HepG2 (cell line): ENCODE results near the gene SMOC1. TPM values are rescaled to one million over a fixed set of nuclear protein-coding genes. Genes with fewer than 3 reads are reported as not detected.

ENCODE experiments used
- CEBPZ ChIP-seq: IDR thresholded peaks from 2 replicates; pipeline ENCODE4 v1.6.1; 2012; ENCODE audit warnings: low read length, improper control_type of control experiment
- FOXJ3 ChIP-seq: sonication (generic); formaldehyde crosslinking; IDR thresholded peaks from 2 replicates; pipeline ENCODE4 v1.4.0; 2020; ENCODE audit warnings: missing genetic modification reagents, mild to moderate bottlenecking, borderline replicate concordance
- FOXK2 ChIP-seq: fragments of 450-650 bp; IDR thresholded peaks from 2 replicates; pipeline ENCODE4 v1.6.1; 2016
- GLMP ChIP-seq: sonication (generic); formaldehyde crosslinking; IDR thresholded peaks from 2 replicates; pipeline ENCODE4 v1.9.0; 2021; ENCODE audit warnings: missing genetic modification reagents, mild to moderate bottlenecking, borderline replicate concordance
- MXD4 ChIP-seq: IDR thresholded peaks from 2 replicates; pipeline ENCODE4 v1.6.1; 2016; ENCODE audit warnings: mild to moderate bottlenecking, missing biosample characterization, missing genetic modification reagents
- POGZ ChIP-seq: sonication (generic); formaldehyde crosslinking; IDR thresholded peaks from 2 replicates; pipeline ENCODE4 v1.4.0; 2020; ENCODE audit warnings: mild to moderate bottlenecking, missing genetic modification reagents
- RNF2 ChIP-seq: fragments of 450-650 bp; conservative IDR thresholded peaks from 2 replicates; pipeline ENCODE4 v1.6.1; 2016; ENCODE audit warnings: low read depth
- U2AF2 ChIP-seq: fragments of 200-400 bp; formaldehyde crosslinking; IDR thresholded peaks from 2 replicates; pipeline ENCODE4 v1.6.1; 2017; ENCODE audit warnings: low read depth, mild to moderate bottlenecking, low read length
- ZFP36L2 ChIP-seq: sonication (generic); formaldehyde crosslinking; IDR thresholded peaks from 2 replicates; pipeline ENCODE4 v1.4.0; 2020; ENCODE audit warnings: missing genetic modification reagents
- ZNF687 ChIP-seq: sonication (generic); formaldehyde crosslinking; IDR thresholded peaks from 2 replicates; pipeline ENCODE4 v1.5.1; 2020; ENCODE audit warnings: mild to moderate bottlenecking, missing genetic modification reagents, moderate library complexity
- ZNF720 ChIP-seq: sonication (generic); formaldehyde crosslinking; IDR thresholded peaks from 2 replicates; pipeline ENCODE4 v1.4.0; 2020; ENCODE audit warnings: missing genetic modification reagents
- polyA plus RNA-seq, 8 experiments: library from polyadenylated mRNA; depleted of rRNA in 3 of 8; stranded (reverse) in 7 of 8; unstranded in 1 of 8; fragments of >200 nt; fragmentation: Illumina TruSeq in 4 of 8; extraction: Trizol in 4 of 8; gene quantifications; 2 replicates each; pipeline versions ENCODE4 v1.2.1 to v1.2.3, GENCODE V29; 2011 to 2016; ENCODE audit warnings: low read depth in 4 of 8, missing spikeins in 1 of 8, mixed read lengths in 1 of 8; ENCODE audit not compliant: insufficient read depth in 1 of 8
- total RNA-seq, 5 experiments: library from RNA; depleted of rRNA; stranded (reverse); fragments of >200 nt; fragmentation: Illumina TruSeq; extraction: Trizol; gene quantifications; 2 replicates each; pipeline ENCODE4 v1.2.3, GENCODE V29; 2016; ENCODE audit warnings: low read depth in 1 of 5
- TF ChIP-seq, protein P1 (sequence below): sonication (generic); formaldehyde crosslinking; IDR thresholded peaks from 2 replicates; pipeline ENCODE4 v1.4.0; 2020; ENCODE audit warnings: missing genetic modification reagents
- TF ChIP-seq, protein P2 (sequence below): IDR thresholded peaks from 2 replicates; pipeline ENCODE4 v1.6.1; 2016; ENCODE audit warnings: missing genetic modification reagents, missing compliant biosample characterization
- TF ChIP-seq, protein P3 (sequence below): IDR thresholded peaks from 2 replicates; pipeline ENCODE4 v1.6.1; 2016; ENCODE audit warnings: low read depth

Gene SMOC1
- total and polyA plus RNA-seq, 2 of the 13 experiments (the other 11 are each of a cell fraction or from before 2014, with no cell fraction given): 17.8 to 35.6 TPM

GRCh38 chr14:69850086-69850735, 29.0 kb upstream of the SMOC1 start (continued):
- TF ChIP-seq CEBPZ: no peak
- TF ChIP-seq, protein P1, sequence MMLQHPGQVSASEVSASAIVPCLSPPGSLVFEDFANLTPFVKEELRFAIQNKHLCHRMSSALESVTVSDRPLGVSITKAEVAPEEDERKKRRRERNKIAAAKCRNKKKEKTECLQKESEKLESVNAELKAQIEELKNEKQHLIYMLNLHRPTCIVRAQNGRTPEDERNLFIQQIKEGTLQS: no peak
- no peak; the same call in none of the 2 replicates for TF ChIP-seq POGZ (CRISPR knock-in tag)
- no peak; the same call in 1 of the 2 replicates for TF ChIP-seq ZFP36L2 (CRISPR knock-in tag)
- TF ChIP-seq, protein P2, sequence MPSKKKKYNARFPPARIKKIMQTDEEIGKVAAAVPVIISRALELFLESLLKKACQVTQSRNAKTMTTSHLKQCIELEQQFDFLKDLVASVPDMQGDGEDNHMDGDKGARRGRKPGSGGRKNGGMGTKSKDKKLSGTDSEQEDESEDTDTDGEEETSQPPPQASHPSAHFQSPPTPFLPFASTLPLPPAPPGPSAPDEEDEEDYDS (CRISPR knock-in tag): peak; percentile 53
- no peak for TF ChIP-seq FOXJ3 (CRISPR knock-in tag)
- TF ChIP-seq ZNF720: no peak
- no peak for TF ChIP-seq GLMP (CRISPR knock-in tag)
- TF ChIP-seq RNF2: no peak
- TF ChIP-seq ZNF687 (CRISPR knock-in tag): peak; percentile 96
- peak; percentile 78 for TF ChIP-seq MXD4 (CRISPR knock-in tag)
- TF ChIP-seq FOXK2: no peak
- TF ChIP-seq, protein P3, sequence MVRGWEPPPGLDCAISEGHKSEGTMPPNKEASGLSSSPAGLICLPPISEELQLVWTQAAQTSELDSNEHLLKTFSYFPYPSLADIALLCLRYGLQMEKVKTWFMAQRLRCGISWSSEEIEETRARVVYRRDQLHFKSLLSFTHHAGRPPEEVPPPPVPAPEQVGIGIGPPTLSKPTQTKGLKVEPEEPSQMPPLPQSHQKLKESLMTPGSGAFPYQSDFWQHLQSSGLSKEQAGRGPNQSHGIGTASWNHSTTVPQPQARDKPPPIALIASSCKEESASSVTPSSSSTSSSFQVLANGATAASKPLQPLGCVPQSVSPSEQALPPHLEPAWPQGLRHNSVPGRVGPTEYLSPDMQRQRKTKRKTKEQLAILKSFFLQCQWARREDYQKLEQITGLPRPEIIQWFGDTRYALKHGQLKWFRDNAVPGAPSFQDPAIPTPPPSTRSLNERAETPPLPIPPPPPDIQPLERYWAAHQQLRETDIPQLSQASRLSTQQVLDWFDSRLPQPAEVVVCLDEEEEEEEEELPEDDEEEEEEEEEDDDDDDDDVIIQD (CRISPR knock-in tag): peak; percentile 10; the same call in 1 of the 2 replicates
- TF ChIP-seq U2AF2: no peak
